ENCODE measurements around the gene NDUFV2.

NDUFV2 gene

DNA sequence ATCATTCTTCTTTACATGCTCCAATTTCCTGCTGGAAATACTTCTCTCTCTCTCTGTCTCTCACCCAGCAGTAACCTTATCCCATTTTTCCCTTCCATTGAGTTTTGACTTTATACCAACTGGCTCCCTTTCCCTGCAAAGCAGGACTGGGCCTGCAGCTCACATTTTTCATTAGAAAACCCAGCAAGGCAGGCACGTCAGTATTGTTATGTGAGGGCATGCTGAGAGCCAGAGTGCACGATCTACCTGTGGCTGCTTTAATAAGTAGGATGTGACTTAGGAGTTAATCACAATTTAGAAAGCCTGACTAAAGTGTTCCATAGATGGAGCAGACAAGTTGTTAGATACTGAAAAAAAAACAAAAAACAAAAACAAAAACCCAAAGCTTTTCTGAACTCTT is 5.2 kb upstream of the NDUFV2 start:
- H3K9me3 ChIP-seq (ENCODE audit: control insufficient read depth in 2 of 2, low read length in 2 of 2), result no peaks in the 10 kb centered on the region
- H3K9ac ChIP-seq (ENCODE audit: low read depth in 1 of 2, low read length in 2 of 2), result no peak overlapping the region
- no peaks in the 10 kb centered on the region for H3K27me3 ChIP-seq (ENCODE audit: control insufficient read depth in 2 of 2, insufficient read depth in 2 of 2, low read length in 2 of 2)
- no peak overlapping the region for H3K27ac ChIP-seq (ENCODE audit: low read depth in 2 of 2, low read length in 2 of 2)
- no peak overlapping the region for H3K4me3 ChIP-seq (ENCODE audit: low read length in 2 of 2)
- H3K36me3 ChIP-seq (ENCODE audit: control insufficient read depth in 2 of 2, insufficient read depth in 2 of 2, low read length in 2 of 2), result no peaks in the 10 kb centered on the region
- H3K4me1 ChIP-seq (ENCODE audit: control insufficient read depth in 2 of 2, insufficient read depth in 2 of 2, low read length in 2 of 2), result peaks cover 7 to 13% of the 10 kb centered on the region in 2 donors

GRCh38 chr18:9100796-9101195 is 1.7 kb upstream of the NDUFV2 start:
- Histone ChIP-seq H3K36me3 (ENCODE audit: control insufficient read depth in 2 of 2, insufficient read depth in 2 of 2, low read length in 2 of 2) (no peaks in the 10 kb centered on the region), H3K27ac (ENCODE audit: low read depth in 2 of 2, low read length in 2 of 2) (no peak overlapping the region), H3K4me1 (ENCODE audit: control insufficient read depth in 2 of 2, insufficient read depth in 2 of 2, low read length in 2 of 2) (peaks cover 17 to 24% of the 10 kb centered on the region in 2 donors), H3K9me3 (ENCODE audit: control insufficient read depth in 2 of 2, low read length in 2 of 2) (no peaks in the 10 kb centered on the region), H3K9ac (ENCODE audit: low read depth in 1 of 2, low read length in 2 of 2) (no peak overlapping the region), H3K27me3 (ENCODE audit: control insufficient read depth in 2 of 2, insufficient read depth in 2 of 2, low read length in 2 of 2) (no peaks in the 10 kb centered on the region), H3K4me3 (ENCODE audit: low read length in 2 of 2) (no peak overlapping the region)

DNA sequence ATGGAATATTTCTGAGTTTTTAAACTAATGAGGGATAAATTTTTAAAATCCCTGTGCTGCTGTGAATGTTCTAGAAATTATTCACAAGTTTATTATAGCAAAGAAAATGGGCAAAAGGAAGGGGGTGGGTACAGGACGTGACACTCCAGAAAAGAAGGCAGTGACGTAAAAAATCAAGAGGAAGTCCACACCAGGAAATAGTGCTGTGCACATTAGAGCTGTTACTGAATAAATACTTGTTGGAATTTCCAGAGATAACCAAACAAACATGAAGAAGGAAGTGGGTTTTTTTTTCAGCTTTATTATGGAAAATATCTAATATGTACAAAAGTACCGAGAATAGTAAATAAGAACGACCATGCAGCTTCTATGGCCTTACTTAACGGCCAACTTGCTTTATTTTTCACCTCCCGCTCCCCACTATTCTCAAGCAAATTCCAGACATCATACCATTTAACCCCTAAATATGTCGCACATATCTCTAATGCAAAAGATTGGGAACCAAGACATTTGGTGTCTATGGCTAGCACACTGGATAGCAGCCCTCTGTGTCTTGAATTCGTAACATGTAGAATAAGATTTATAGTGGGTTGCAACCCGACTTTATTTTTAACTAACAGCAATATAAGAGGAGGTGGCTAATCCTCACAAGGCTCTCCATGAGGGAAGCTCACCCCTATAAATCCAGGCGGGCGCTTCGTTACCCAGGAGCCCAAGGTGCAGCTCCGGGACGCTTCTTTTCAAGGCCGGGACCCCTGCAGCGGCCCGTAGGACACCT is 580 bp upstream of the NDUFV2 start:
- peak overlapping the region; percentile 87 to 91 for H3K27ac ChIP-seq (ENCODE audit: low read depth in 2 of 2, low read length in 2 of 2)
- peak overlapping the region; percentile 78 to 93 for H3K9ac ChIP-seq (ENCODE audit: low read depth in 1 of 2, low read length in 2 of 2)
- H3K9me3 ChIP-seq (ENCODE audit: control insufficient read depth in 2 of 2, low read length in 2 of 2), result no peaks in the 10 kb centered on the region
- H3K36me3 ChIP-seq (ENCODE audit: control insufficient read depth in 2 of 2, insufficient read depth in 2 of 2, low read length in 2 of 2), result no peaks in the 10 kb centered on the region
- H3K4me3 ChIP-seq (ENCODE audit: low read length in 2 of 2), result peak overlapping the region; percentile 82 to 90
- peaks cover 26 to 32% of the 10 kb centered on the region in 2 donors for H3K4me1 ChIP-seq (ENCODE audit: control insufficient read depth in 2 of 2, insufficient read depth in 2 of 2, low read length in 2 of 2)
- H3K27me3 ChIP-seq (ENCODE audit: control insufficient read depth in 2 of 2, insufficient read depth in 2 of 2, low read length in 2 of 2), result no peaks in the 10 kb centered on the region

- Histone ChIP-seq H3K9ac (ENCODE audit: low read depth in 1 of 2, low read length in 2 of 2) (peak overlapping the region; percentile 93), H3K27ac (ENCODE audit: low read depth in 2 of 2, low read length in 2 of 2) (peak overlapping the region; percentile 87 to 91), H3K4me1 (ENCODE audit: control insufficient read depth in 2 of 2, insufficient read depth in 2 of 2, low read length in 2 of 2) (peaks cover 38 to 40% of the 10 kb centered on the region in 2 donors), H3K36me3 (ENCODE audit: control insufficient read depth in 2 of 2, insufficient read depth in 2 of 2, low read length in 2 of 2) (no peaks in the 10 kb centered on the region), H3K9me3 (ENCODE audit: control insufficient read depth in 2 of 2, low read length in 2 of 2) (no peaks in the 10 kb centered on the region), H3K27me3 (ENCODE audit: control insufficient read depth in 2 of 2, insufficient read depth in 2 of 2, low read length in 2 of 2) (no peaks in the 10 kb centered on the region), H3K4me3 (ENCODE audit: low read length in 2 of 2) (peak overlapping the region; percentile 90 to 95)
Observed at GRCh38 chr18:9103376-9103873, 926 bp downstream of the NDUFV2 start.

DNA sequence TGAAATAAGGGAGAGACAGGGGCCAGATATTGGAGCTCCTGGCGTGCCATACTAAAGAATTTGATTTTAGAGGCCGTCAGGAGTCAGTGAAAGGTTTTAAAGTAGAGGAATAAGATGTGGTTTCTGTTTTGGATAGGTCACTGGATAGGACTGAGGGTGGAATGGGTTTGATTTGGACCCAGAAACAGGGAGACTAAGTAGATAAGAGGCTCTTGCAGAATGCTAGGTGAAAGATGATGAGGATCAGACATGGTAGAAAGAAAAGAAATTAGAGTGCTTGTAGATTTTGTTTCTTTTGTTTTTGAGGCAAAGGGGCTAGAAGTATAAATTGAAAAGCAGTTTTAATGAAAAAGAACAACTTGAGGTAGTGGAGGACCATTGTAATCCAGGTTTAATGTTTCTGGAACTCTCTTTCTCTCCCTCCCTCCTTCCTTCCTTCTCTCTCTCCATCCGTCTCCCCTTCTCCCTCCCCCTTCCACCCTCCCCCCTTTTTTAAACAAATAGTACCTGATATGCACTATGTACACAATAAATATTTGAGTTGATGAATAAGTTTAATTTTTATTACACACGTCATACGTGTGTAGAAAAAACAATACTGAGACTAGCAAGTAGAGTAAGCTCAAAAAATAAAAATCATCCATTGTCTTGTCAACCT is 1.9 kb downstream of the NDUFV2 start:
- H3K4me3 ChIP-seq (ENCODE audit: low read length in 2 of 2), result peak overlapping the region; percentile 90 to 95
- H3K36me3 ChIP-seq (ENCODE audit: control insufficient read depth in 2 of 2, insufficient read depth in 2 of 2, low read length in 2 of 2), result no peaks in the 10 kb centered on the region
- peak overlapping the region; percentile 87 to 91 for H3K27ac ChIP-seq (ENCODE audit: low read depth in 2 of 2, low read length in 2 of 2)
- H3K9me3 ChIP-seq (ENCODE audit: control insufficient read depth in 2 of 2, low read length in 2 of 2), result no peaks in the 10 kb centered on the region
- H3K4me1 ChIP-seq (ENCODE audit: control insufficient read depth in 2 of 2, insufficient read depth in 2 of 2, low read length in 2 of 2), result peaks cover 40 to 43% of the 10 kb centered on the region in 2 donors
- H3K9ac ChIP-seq (ENCODE audit: low read depth in 1 of 2, low read length in 2 of 2), result peak overlapping the region; percentile 93
- no peaks in the 10 kb centered on the region for H3K27me3 ChIP-seq (ENCODE audit: control insufficient read depth in 2 of 2, insufficient read depth in 2 of 2, low read length in 2 of 2)

GRCh38 chr18:9105420-9105819 is 2.9 kb downstream of the NDUFV2 start:
- H3K4me1 ChIP-seq (ENCODE audit: control insufficient read depth in 2 of 2, insufficient read depth in 2 of 2, low read length in 2 of 2), result peaks cover 45 to 49% of the 10 kb centered on the region in 2 donors
- no peaks in the 10 kb centered on the region for H3K9me3 ChIP-seq (ENCODE audit: control insufficient read depth in 2 of 2, low read length in 2 of 2)
- H3K27ac ChIP-seq (ENCODE audit: low read depth in 2 of 2, low read length in 2 of 2), result no peak overlapping the region
- no peaks in the 10 kb centered on the region for H3K36me3 ChIP-seq (ENCODE audit: control insufficient read depth in 2 of 2, insufficient read depth in 2 of 2, low read length in 2 of 2)
- peak overlapping the region in 1 of 2 donors; percentile 0 for H3K9ac ChIP-seq (ENCODE audit: low read depth in 1 of 2, low read length in 2 of 2)
- H3K27me3 ChIP-seq (ENCODE audit: control insufficient read depth in 2 of 2, insufficient read depth in 2 of 2, low read length in 2 of 2), result no peaks in the 10 kb centered on the region
- H3K4me3 ChIP-seq (ENCODE audit: low read length in 2 of 2), result peak overlapping the region in 1 of 2 donors; percentile 95

GRCh38 chr18:9106094-9106493 is 3.6 kb downstream of the NDUFV2 start:
- H3K4me3 ChIP-seq (ENCODE audit: low read length in 2 of 2), result no peak overlapping the region
- peaks cover 52 to 56% of the 10 kb centered on the region in 2 donors for H3K4me1 ChIP-seq (ENCODE audit: control insufficient read depth in 2 of 2, insufficient read depth in 2 of 2, low read length in 2 of 2)
- H3K36me3 ChIP-seq (ENCODE audit: control insufficient read depth in 2 of 2, insufficient read depth in 2 of 2, low read length in 2 of 2), result no peaks in the 10 kb centered on the region
- peak overlapping the region in 1 of 2 donors; percentile 0 for H3K9ac ChIP-seq (ENCODE audit: low read depth in 1 of 2, low read length in 2 of 2)
- no peaks in the 10 kb centered on the region for H3K27me3 ChIP-seq (ENCODE audit: control insufficient read depth in 2 of 2, insufficient read depth in 2 of 2, low read length in 2 of 2)
- H3K27ac ChIP-seq (ENCODE audit: low read depth in 2 of 2, low read length in 2 of 2), result no peak overlapping the region
- H3K9me3 ChIP-seq (ENCODE audit: control insufficient read depth in 2 of 2, low read length in 2 of 2), result no peaks in the 10 kb centered on the region

GRCh38 chr18:9106800-9107584 is 4.5 kb downstream of the NDUFV2 start:
- no peak overlapping the region for H3K27ac ChIP-seq (ENCODE audit: low read depth in 2 of 2, low read length in 2 of 2)
- H3K27me3 ChIP-seq (ENCODE audit: control insufficient read depth in 2 of 2, insufficient read depth in 2 of 2, low read length in 2 of 2), result no peaks in the 10 kb centered on the region
- H3K9me3 ChIP-seq (ENCODE audit: control insufficient read depth in 2 of 2, low read length in 2 of 2), result no peaks in the 10 kb centered on the region
- no peaks in the 10 kb centered on the region for H3K36me3 ChIP-seq (ENCODE audit: control insufficient read depth in 2 of 2, insufficient read depth in 2 of 2, low read length in 2 of 2)
- H3K4me1 ChIP-seq (ENCODE audit: control insufficient read depth in 2 of 2, insufficient read depth in 2 of 2, low read length in 2 of 2), result peaks cover 54 to 59% of the 10 kb centered on the region in 2 donors
- H3K9ac ChIP-seq (ENCODE audit: low read depth in 1 of 2, low read length in 2 of 2), result no peak overlapping the region
- H3K4me3 ChIP-seq (ENCODE audit: low read length in 2 of 2), result peak overlapping the region in 1 of 2 donors; percentile 6

GRCh38 chr18:9108911-9109310 is 6.4 kb downstream of the NDUFV2 start:
- Histone ChIP-seq H3K9me3 (ENCODE audit: control insufficient read depth in 2 of 2, low read length in 2 of 2) (no peaks in the 10 kb centered on the region), H3K36me3 (ENCODE audit: control insufficient read depth in 2 of 2, insufficient read depth in 2 of 2, low read length in 2 of 2) (no peaks in the 10 kb centered on the region), H3K27ac (ENCODE audit: low read depth in 2 of 2, low read length in 2 of 2) (no peak overlapping the region), H3K4me3 (ENCODE audit: low read length in 2 of 2) (no peak overlapping the region), H3K9ac (ENCODE audit: low read depth in 1 of 2, low read length in 2 of 2) (peak overlapping the region in 1 of 2 donors; percentile 34), H3K4me1 (ENCODE audit: control insufficient read depth in 2 of 2, insufficient read depth in 2 of 2, low read length in 2 of 2) (peaks cover 57% of the 10 kb centered on the region in 2 donors), H3K27me3 (ENCODE audit: control insufficient read depth in 2 of 2, insufficient read depth in 2 of 2, low read length in 2 of 2) (no peaks in the 10 kb centered on the region)

Measured in mucosa of rectum (tissue), 2 donors.